ENCODE results near the gene NFIA. TPM values are rescaled to one million over a fixed set of nuclear protein-coding genes. Genes with fewer than 3 reads are reported as not detected.

Gene NFIA
- total RNA-seq, 1 donor = 19.7 TPM

DNA sequence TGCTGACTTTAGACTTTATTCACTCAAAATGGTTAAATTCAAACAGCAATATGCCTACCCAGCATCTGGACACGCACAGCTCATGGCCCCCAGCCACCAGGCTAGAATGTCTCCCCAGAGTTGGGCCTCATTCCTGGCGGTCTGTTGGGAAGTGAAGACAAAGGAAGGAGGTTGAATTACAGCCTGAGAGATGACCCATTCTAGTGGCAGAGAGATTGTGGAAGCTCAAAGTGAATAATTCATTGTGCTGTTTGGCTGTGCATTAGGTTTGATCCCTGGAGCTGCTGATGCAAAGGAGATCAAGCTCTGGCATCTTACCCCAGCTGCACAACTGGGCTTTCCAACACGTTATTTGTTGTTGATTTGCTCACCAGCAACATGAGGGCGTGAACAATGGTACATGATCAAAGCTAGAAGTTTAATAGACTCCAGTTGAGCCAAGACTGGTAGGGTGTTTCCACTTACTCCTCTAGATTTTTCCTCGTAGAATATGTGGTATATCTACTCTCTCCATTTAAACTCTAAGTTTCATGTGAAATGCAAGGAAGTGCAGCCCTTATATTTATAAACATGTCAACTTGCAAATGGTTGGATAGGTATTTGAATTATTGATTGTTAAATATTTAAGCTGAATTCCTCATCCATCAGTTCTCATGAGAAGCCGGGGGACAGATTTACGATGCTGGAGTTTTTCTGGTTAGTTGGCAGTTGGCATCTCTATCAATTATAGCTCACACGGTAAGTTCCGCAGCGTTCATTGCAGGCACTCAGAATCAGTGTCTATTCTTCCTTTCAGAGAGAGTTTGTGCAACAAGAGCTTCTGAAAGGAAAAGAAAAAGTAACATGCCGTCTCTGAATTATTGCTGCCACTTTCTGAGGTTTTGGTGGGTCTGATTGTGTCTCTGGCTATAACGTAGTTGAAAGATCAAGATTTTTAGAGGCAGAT lies 419.9 kb downstream of the NFIA start:
- peak in 2 of 3 donors; percentile 14 to 62 for DNase-seq (ENCODE audit: low read depth in 2 of 3, low spot score in 2 of 3)

DNA sequence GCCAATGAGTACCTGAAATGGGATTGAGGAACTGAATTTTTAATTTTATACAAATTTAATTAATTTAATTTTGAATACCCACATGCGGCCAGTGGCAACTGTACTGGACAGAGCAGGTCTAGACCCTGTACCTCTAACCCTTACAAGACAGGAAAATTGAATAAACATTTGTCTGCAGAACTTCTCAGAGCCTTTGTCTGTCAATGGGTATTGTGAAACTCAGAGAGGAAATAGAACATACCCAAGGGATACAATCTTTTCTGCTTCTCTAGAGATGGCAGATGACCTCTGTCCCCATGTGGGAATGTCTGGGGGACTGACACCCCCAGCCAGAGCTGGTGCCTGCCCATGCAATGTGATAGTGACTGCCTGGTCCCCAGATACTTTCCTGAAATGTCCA lies 421.9 kb downstream of the NFIA start:
- DNase-seq (ENCODE audit: low read depth in 2 of 3, low spot score in 2 of 3) = no peak

DNA sequence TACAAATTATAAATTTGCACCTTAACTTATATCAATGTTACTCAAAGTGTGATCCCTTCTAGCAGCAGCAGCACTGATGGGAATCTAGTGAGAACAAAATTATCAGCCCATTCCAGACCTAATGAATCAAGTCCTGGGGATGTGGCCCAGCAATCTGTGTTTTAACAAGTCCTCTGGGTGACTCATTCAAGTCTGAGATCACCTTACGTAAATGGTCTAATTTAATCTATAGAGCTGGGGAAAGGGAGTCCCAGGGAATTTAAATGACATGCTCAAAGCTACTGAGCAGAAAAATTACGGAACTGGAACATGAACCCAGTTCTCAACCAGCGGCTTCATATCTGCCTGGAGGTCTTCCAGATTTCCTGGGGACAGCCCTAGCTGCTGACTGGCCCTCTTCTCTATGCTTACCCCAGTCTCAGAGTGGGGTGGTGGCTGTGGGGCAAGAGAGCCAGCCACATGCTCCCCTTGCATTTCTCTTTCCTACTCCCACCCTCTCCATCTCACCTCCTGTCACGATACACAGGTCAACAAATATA lies 422.6 kb downstream of the NFIA start:
- peak in 2 of 3 donors; percentile 17 to 63 for DNase-seq (ENCODE audit: low read depth in 2 of 3, low spot score in 2 of 3)

DNA sequence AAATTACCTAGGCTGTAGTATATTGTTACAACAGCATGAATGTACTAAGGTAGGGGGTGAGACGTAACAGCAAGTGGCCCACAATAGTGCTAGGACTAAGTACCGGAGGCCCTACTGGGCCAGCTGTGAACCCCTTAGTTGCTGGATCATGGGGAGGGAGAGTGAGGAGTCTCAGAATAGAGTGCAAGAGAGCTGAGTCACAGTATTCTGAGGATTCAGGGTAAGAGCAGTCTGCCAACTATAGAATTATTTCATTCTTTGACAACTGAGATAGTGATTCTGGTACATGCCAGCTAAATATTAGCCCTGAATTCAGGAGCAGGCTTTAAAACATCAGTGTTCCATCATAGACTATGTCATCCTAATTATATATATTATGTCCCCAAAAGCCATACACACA lies 423.9 kb downstream of the NFIA start:
- no peak for DNase-seq (ENCODE audit: low read depth in 2 of 3, low spot score in 2 of 3)

DNA sequence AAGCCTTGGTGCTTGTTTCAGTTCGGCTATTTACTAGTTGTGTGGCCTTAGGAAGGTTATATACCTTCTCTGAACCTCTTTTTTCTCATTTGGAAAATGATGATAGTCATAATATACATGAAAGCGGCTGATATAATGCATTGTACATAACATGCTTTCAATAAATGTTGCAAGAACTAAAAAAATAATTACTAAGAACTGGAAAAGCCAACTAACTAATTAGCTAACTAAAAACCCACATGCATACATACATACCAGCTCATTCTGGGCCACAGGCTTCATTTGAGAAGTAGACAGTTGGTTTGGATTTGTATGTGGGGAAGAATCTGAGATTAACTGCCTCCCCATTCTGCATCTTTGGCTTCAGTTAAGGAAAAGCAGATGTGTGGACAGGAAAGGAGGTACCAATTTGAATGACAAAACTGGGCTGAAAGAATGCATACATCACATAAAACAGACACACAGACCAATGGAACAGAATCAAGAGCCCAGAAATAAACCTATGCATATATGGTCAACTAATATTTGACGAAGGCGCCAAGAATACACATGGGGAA lies 424.7 kb downstream of the NFIA start:
- DNase-seq (ENCODE audit: low read depth in 2 of 3, low spot score in 2 of 3) = no peak
